ENCODE results near the gene ZNF236. TPM values are rescaled to one million over a fixed set of nuclear protein-coding genes. Genes with fewer than 3 reads are reported as not detected.

ZNF236 gene
- total RNA-seq, 1 donor from 2014 or later, result 13.3 TPM

GRCh38 chr18:76846217-76846616 is 23.9 kb downstream of the ZNF236 start:
- no peaks in the 10 kb centered on the region for H3K4me1 ChIP-seq (ENCODE audit: insufficient read depth, low read length)
- no peak overlapping the region for H2AFZ ChIP-seq (ENCODE audit: low read depth, low read length)
- H3K27ac ChIP-seq (ENCODE audit: low read depth, low read length), result no peak overlapping the region
- H3K27me3 Mint-ChIP-seq (ENCODE audit: low read depth, unreplicated experiment), result no peaks in the 10 kb centered on the region
- TF ChIP-seq CTCF (IDR thresholded peaks at IDR 0.05; ENCODE audit: insufficient read depth, low read depth, low read length) (no peak), EZH2 (IDR thresholded peaks at IDR 0.05; ENCODE audit: insufficient read depth, low read length) (no peak)
- no peaks in the 10 kb centered on the region for H3K36me3 Mint-ChIP-seq (ENCODE audit: low read depth, unreplicated experiment)
- peaks cover 11% of the 10 kb centered on the region for H3K4me1 Mint-ChIP-seq (ENCODE audit: low read depth, unreplicated experiment)
- FAIRE-seq (no peak), DNase-seq (ENCODE audit: low read depth) (no peak)
- no peaks in the 10 kb centered on the region for H3K27me3 ChIP-seq (ENCODE audit: insufficient read depth, low read length)
- peaks cover 61% of the 10 kb centered on the region for H4K20me1 ChIP-seq (ENCODE audit: insufficient read depth, low read length)
- peaks cover 71% of the 10 kb centered on the region for H3K79me2 ChIP-seq (ENCODE audit: insufficient read depth, low read length)
- no peak overlapping the region for H3K9ac ChIP-seq (ENCODE audit: low read length)
- no peaks in the 10 kb centered on the region for H3K9me3 ChIP-seq (ENCODE audit: insufficient read depth, low read depth, low read length)
- H3K4me3 Mint-ChIP-seq (ENCODE audit: unreplicated experiment), result no peak overlapping the region
- H3K9me3 Mint-ChIP-seq (ENCODE audit: unreplicated experiment), result no peaks in the 10 kb centered on the region
- no peaks in the 10 kb centered on the region for H3K36me3 ChIP-seq (ENCODE audit: insufficient read depth, low read length)
- H3K4me3 ChIP-seq (ENCODE audit: insufficient read depth, low read depth, low read length), result no peak overlapping the region
- H3K27ac Mint-ChIP-seq (ENCODE audit: unreplicated experiment), result peak overlapping the region; percentile 3
- H3K4me2 ChIP-seq (ENCODE audit: low read length), result no peak overlapping the region

- Histone ChIP-seq H3K4me2 (ENCODE audit: low read length) (no peak overlapping the region), H2AFZ (ENCODE audit: low read depth, low read length) (no peak overlapping the region), H3K4me1 (ENCODE audit: insufficient read depth, low read length) (no peaks in the 10 kb centered on the region), H3K4me3 (ENCODE audit: insufficient read depth, low read depth, low read length) (no peak overlapping the region), H3K9ac (ENCODE audit: low read length) (no peak overlapping the region), H4K20me1 (ENCODE audit: insufficient read depth, low read length) (peaks cover 49% of the 10 kb centered on the region), H3K36me3 (ENCODE audit: insufficient read depth, low read length) (peaks cover 4% of the 10 kb centered on the region), H3K9me3 (ENCODE audit: insufficient read depth, low read depth, low read length) (no peaks in the 10 kb centered on the region), H3K27me3 (ENCODE audit: insufficient read depth, low read length) (no peaks in the 10 kb centered on the region), H3K27ac (ENCODE audit: low read depth, low read length) (no peak overlapping the region), H3K79me2 (ENCODE audit: insufficient read depth, low read length) (peaks cover 61% of the 10 kb centered on the region)
- peaks cover 3% of the 10 kb centered on the region for H3K36me3 Mint-ChIP-seq (ENCODE audit: low read depth, unreplicated experiment)
- no peak overlapping the region for H3K4me3 Mint-ChIP-seq (ENCODE audit: unreplicated experiment)
- TF ChIP-seq EZH2 (IDR thresholded peaks at IDR 0.05; ENCODE audit: insufficient read depth, low read length) (no peak), CTCF (IDR thresholded peaks at IDR 0.05; ENCODE audit: insufficient read depth, low read depth, low read length) (no peak)
- H3K27me3 Mint-ChIP-seq (ENCODE audit: low read depth, unreplicated experiment), result no peaks in the 10 kb centered on the region
- FAIRE-seq (no peak), DNase-seq (ENCODE audit: low read depth) (no peak)
- no peak overlapping the region for H3K27ac Mint-ChIP-seq (ENCODE audit: unreplicated experiment)
- no peaks in the 10 kb centered on the region for H3K9me3 Mint-ChIP-seq (ENCODE audit: unreplicated experiment)
- H3K4me1 Mint-ChIP-seq (ENCODE audit: low read depth, unreplicated experiment), result peaks cover 11% of the 10 kb centered on the region
Measured at GRCh38 chr18:76847916-76848315, 25.6 kb downstream of the ZNF236 start.

GRCh38 chr18:76850112-76850511 is 27.8 kb downstream of the ZNF236 start:
- H3K27ac ChIP-seq (ENCODE audit: low read depth, low read length), result no peak overlapping the region
- H3K4me1 ChIP-seq (ENCODE audit: insufficient read depth, low read length), result no peaks in the 10 kb centered on the region
- H3K9me3 ChIP-seq (ENCODE audit: insufficient read depth, low read depth, low read length), result no peaks in the 10 kb centered on the region
- Mint-ChIP-seq H3K4me1 (ENCODE audit: low read depth, unreplicated experiment) (peaks cover 6% of the 10 kb centered on the region), H3K4me3 (ENCODE audit: unreplicated experiment) (no peak overlapping the region), H3K27me3 (ENCODE audit: low read depth, unreplicated experiment) (no peaks in the 10 kb centered on the region), H3K27ac (ENCODE audit: unreplicated experiment) (no peak overlapping the region), H3K9me3 (ENCODE audit: unreplicated experiment) (no peaks in the 10 kb centered on the region), H3K36me3 (ENCODE audit: low read depth, unreplicated experiment) (peaks cover 3% of the 10 kb centered on the region)
- H3K4me2 ChIP-seq (ENCODE audit: low read length), result no peak overlapping the region
- H3K9ac ChIP-seq (ENCODE audit: low read length), result no peak overlapping the region
- H3K27me3 ChIP-seq (ENCODE audit: insufficient read depth, low read length), result no peaks in the 10 kb centered on the region
- FAIRE-seq (no peak), DNase-seq (ENCODE audit: low read depth) (no peak)
- H2AFZ ChIP-seq (ENCODE audit: low read depth, low read length), result no peak overlapping the region
- H3K79me2 ChIP-seq (ENCODE audit: insufficient read depth, low read length), result peaks cover 45% of the 10 kb centered on the region
- TF ChIP-seq EZH2 (IDR thresholded peaks at IDR 0.05; ENCODE audit: insufficient read depth, low read length) (no peak), CTCF (IDR thresholded peaks at IDR 0.05; ENCODE audit: insufficient read depth, low read depth, low read length) (no peak)
- H3K4me3 ChIP-seq (ENCODE audit: insufficient read depth, low read depth, low read length), result no peak overlapping the region
- H3K36me3 ChIP-seq (ENCODE audit: insufficient read depth, low read length), result peaks cover 4% of the 10 kb centered on the region
- H4K20me1 ChIP-seq (ENCODE audit: insufficient read depth, low read length), result peaks cover 31% of the 10 kb centered on the region
